NCI-H226 (cell line): Measurements from ENCODE around the gene DNAH8.
"Not testable (repeated sequence)": the region's sequence is repeated elsewhere in the genome, so short reads cannot be mapped to it uniquely, and the experiment has no call there.

Source experiments
- DNase-seq: peaks from one replicate; pipeline ENCODE4 v3.0.0-alpha.2; 2015

DNAH8 gene

DNA sequence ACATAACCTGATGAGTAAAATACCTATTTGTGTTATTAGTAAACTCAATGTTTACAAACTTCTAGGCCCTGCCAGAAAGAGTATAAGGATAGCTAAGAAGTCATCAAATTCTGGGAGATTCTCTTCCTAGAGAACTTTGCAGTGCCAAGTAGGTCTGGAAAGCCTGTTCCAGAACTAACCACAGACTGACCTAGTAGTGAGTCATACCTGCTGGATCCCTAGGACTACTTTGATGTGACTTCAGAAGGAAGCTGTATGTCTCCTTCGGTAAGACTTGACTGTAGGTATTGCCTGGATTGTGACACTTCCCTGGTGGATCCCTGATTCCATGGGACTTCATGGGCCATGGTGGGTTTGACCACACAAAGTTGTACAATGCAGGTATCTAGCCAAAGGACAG, 131.7 kb downstream of the DNAH8 start:
- DNase-seq: no peak

DNA sequence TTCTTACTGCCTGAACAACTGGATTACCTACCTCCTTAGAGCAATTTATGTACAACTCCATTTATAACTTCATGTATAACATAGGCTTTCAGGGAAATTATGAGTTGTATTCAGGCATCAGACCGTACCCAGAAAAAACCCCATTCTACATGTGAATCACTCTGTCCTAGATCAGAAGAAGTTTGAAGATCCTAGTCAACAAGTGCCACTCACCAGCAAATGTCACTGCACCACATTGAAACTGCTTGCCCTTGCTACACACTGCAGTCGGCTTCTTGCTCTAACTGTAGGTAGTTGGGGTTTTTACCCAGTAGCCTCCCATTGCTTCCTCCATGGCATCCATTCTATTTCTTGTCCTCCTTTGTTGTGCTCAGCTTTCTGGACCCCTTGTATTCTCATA, 132.4 kb downstream of the DNAH8 start:
- DNase-seq: no peak

DNA sequence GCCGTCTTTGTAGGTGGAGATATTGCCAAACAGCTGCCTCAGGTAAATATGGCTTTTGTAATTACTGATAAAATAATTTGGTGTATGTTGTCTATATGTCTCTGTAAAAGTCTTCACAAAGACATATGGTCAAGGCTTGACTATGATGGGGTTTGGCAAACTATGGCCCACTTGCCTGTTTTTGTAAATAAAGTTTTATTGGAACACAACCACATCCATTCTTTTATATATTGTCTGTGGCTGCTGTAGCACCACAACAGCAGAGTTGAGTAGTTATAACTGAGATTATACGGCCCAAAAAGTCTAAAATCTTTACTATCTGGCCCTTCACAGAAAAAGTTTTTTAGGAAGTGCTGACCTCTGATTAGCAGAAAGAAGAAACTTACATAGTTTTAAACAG, 133.6 kb downstream of the DNAH8 start:
- DNase-seq: no peak

DNA sequence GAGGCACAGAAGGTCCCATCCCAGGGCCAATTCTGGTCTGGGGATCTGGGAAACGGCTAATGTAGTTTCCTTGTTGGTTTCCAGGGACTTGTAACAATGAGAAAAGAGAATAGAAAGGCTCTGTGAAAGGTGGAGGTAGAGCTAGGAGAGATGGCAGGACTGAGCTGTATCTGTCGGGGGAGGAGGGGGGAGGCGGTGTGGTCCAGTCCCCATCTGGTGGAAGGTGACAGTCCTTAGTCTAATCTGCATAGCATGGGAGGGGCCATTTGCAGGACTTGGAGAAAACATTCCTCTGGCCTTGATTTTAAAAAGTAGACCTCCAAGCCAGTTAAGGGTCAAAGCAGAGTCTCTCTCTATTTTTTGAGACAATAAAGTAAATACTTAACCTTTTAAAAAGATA, 137.1 kb downstream of the DNAH8 start:
- DNase-seq: no peak

DNA sequence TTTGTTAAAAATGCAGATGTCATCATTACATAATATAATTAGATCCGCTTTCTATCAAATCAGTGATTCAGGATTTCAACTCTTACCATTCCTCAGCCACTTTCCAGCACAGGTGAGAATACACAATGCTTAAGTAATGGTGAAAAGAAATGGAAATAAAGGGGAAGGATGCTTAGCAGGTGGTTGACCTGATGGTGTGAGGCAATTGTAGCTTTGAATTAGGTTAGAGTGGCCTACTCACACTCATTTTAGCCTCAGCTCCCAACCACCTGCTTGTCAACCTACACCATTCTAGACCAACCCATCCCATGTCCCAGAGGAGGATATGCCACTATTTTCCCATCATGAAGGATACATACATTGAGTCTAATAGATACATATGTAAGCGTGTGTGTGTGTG, 138.1 kb downstream of the DNAH8 start:
- no peak for DNase-seq

DNA sequence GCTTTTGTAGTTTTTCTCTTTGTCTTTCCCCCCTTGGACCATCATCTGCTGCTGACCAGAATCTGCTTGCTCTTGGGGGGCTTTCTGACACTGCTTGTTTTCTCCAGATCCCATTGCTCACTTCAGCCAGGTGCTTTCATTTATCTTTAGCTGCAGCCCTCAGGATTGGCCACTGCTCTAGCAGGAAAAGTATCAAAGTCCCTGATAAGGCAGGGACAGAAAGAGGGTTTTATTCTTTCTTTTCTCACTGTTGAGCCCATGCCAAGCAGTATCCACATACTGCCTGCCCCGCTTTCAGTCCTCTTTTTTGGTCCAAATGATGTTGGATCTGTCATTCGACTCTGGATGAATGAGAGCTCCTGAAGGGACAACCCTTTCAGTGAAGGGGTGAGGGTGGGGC, 141.4 kb downstream of the DNAH8 start:
- DNase-seq: no peak

DNA sequence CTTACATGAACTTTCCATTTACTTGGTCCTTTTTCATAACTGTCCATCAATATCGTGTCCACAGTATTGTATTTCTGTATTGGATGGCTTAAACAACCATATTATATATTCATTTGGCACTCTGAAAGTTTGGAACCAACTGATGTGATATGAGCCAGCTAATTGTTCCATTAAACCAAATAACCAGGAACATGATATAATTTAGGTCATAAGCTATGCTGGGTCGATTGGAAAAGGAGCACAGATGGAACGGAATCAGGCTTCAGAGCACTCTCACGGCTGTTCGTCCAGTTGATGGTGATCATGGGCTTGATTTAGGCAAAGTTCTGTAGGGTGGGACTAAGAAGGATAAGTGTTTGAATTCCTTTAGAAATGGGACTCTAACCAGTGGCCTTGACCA, 142.7 kb downstream of the DNAH8 start:
- DNase-seq: no peak

DNA sequence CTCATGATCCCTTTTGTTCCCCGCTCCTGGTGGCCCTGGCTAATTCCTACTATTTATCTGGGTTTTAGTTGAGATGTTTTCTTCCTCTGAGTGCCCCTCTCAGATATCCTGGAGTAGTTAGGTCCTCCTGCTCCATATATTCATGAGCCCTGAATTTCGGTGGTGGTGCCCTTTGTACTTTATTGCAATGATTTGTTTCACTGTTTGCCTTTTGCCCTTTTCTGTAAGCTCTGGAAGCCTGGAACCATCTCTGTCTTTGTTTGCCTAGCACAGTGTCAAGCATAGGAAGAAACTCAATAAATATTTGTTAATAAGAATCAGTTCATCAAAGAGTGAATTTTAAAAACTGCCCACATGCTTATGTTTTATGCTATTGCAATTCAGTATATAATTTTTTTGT, 144.9 kb downstream of the DNAH8 start:
- DNase-seq: no peak

DNA sequence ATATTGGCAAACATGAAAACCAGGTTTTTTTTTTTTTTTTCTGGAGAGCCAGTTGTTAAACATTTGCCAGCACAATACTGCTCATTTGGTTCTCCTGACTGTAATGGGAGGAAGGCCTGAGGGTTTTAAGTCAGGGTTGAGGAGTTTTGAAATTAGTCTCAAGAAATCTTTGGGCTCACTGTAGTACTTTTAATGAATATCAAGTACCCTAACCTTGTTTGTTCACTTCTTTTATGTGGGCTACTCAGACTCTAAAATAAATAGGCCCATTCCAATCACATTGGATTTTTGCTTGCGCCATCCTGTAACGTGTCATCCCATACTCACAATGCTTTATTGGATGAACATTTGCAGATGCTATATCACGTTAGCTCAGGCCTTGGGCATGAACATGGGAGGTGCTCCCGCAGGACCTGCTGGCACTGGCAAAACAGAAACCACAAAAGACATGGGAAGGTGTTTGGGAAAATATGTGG, 146.9 kb downstream of the DNAH8 start:
- DNase-seq: no peak

DNA sequence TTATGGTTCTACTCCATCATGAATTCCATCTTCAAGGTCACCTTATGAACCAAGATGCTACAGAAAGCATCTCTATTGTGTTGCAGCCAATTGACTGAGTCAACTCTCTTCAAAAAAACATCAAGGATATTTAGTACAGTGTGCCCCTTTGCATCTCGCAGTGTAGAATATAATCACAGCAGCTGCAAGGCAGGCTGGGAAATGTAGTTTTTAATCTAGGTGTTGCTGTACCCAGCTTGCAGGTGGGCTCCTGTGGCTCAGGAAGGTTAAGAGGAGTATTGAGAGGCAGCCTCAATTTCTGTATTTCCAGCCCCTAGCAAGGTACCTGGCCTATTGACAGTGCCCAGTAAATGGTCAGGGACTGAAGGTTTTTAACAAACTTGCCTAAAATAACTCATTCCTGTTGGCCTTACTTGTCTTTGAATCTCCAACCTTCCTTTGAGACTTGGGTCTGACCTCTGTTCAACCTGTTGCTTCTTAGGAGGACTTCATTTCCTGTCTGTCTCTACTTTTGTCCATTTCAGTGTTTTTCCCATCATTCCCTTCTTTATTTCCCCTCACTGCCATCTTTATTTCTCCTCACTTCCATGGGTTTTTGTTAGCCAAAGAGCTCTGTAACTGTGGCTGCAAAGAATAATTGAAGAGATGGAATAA, 150.5 kb downstream of the DNAH8 start:
- DNase-seq: no peak

DNA sequence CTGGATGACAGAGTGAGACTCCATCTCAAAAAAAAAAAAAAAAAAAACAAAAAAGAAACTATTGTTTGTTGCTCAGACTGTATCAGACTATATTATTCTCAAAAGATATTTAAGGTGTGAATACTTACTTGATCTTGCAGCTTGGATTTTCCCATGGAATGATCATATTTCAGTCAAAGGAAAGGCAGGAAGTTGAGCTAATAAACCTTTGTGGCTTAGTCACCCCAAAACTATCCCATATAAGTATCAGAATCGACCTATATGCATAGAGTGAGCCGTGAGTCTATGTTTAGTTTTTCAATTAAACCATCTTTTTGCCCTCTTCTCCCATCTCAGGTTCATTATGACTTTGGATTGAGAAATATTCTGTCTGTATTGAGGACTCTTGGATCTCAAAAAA, 152.6 kb downstream of the DNAH8 start:
- DNase-seq: no peak

DNA sequence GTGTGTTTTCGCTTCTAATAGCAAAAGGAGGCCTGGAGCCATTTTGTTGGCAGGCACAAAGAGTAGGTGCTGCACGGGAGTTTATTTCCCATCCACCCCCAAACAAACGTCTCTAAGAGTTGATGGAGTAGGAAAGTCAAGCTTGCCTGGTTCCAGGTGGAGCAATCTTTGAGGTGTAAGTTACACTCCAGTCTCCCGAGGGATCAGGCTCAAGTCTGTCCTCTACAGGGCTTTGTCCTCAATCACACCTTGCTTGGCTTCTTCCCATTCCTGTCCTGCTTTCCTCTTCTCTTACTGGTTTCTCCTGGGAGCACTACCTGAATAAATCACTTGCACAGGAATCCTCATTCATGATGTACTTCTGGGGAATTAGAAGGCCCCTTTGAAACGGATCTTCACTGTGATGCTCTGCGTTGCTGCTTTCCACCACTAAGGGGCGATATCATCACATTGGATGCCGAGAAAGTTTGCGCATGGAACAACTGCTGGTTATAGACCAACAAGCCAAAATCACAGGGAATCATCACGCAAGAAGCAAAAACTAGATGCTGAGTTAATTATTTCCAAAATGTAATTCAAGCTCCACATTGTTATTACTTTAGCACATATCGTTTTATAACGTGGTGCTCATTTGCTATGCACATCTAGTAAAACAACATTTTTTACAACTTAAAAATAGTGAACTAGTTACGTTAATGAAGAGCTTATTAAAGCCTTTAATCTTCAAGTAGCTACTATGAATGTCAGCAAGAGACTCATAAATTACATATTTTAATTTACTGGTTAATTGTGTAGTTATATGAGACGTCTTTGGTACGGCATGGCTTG, 156.8 kb downstream of the DNAH8 start:
- DNase-seq: peak; percentile 3

DNA sequence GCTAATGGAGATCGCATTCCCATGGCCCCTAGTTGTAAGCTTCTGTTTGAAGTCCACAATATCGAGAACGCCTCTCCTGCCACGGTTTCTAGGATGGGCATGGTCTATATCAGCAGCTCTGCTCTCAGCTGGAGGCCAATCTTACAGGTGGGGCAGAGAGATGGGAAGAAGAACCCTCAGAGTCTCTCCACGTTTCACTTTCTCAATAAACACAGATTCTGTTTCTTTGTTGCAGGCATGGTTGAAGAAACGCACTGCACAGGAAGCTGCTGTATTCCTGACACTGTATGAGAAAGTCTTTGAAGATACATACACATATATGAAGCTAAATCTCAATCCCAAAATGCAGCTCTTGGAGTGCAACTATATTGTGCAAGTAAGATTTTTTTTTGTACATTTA, 157.9 kb downstream of the DNAH8 start:
- DNase-seq: no peak

DNA sequence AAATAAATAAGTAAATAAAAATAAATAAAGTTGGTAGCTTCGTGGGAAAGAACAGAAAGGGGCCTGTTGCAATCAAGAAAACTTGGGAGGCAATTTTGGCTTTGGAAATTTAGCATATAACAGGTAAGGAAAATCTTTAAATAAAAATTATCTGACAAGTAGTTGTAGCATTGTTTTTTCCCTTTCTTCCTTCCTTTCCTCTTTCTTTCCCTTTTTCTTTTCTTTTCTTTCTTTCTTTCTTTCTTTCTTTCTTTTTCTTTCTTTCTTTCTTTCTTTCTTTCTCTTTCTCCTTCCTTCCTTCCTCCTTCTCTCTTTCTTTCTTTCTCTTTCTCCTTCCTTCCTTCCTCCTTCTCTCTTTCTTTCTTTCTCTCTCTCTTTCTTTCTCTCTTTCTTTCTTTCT, 158.7 kb downstream of the DNAH8 start:
- DNase-seq: not testable (repeated sequence)

DNA sequence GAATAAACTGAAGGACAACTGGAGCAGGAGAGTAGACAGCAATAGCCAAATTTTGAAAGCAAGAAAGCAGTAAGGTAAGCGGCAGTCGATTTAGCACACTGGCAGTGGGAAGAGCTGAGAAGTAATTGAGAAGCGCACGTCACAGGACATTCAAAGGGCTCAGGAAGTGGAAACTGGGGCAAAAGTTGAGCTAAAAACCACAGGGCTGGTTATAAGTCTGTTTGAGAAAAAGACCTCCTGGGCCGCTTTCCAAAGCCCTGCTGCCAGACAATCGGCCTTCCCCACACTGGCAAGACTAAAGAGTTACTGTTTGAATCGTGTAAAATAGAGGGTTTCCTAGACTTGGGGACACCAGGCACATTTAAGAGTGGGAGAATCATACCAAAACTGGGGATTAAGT, 161.4 kb downstream of the DNAH8 start:
- no peak for DNase-seq

DNA sequence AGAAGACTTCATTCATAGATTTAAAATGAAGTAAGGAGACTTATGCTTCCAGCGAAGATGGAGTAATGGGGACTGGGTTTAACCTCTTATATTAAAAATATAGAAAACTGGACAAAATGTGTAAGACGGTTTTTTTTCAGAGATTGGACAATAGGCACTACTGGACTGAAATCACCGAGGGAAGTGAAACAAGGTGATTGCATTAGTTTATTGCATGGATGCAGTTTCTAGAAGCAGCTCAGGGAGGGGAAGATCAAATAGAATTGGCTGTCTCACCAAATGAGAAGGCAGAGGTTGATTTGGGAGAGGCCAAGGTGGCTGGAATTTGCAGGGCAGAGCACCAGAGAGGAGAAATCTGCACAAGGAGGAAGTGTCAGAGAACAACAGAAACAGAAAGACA, 162.6 kb downstream of the DNAH8 start:
- DNase-seq: no peak

DNA sequence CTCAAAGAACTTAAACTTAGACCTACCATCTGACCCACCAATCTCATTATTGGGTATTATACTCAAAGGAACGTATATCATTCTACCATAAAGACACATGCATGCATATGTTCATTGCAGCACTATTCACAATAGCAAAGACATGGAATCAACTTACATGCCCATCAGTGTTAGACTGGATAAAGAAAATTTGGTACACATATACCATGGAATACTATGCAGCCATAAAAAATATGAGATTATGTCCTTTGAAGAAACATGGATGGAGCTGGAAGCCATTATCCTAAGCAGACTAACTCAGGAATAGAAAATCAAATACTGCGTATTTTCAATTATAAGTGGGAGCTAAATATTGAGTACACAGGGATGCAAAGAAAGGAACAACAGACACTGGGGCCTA, 167.0 kb downstream of the DNAH8 start:
- DNase-seq: no peak

DNA sequence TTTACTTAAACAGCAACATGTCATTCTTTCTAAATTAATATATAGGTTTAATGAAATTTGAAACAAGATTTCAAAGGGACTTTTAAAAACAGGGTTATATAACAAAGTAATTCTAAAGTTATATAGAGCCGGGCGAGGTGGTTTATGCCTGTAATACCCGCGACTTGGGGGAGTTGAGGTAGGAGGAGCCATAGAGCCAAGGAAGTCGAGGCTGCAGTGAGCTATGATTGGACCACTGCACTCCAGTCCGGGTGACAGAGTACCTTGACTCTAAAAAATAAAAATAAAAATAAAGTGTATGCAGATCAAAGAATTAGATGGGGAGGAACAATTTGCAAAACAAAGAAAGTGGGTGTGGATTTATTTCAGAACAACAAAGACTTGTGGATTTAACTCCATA, 182.4 kb downstream of the DNAH8 start:
- DNase-seq: no peak

DNA sequence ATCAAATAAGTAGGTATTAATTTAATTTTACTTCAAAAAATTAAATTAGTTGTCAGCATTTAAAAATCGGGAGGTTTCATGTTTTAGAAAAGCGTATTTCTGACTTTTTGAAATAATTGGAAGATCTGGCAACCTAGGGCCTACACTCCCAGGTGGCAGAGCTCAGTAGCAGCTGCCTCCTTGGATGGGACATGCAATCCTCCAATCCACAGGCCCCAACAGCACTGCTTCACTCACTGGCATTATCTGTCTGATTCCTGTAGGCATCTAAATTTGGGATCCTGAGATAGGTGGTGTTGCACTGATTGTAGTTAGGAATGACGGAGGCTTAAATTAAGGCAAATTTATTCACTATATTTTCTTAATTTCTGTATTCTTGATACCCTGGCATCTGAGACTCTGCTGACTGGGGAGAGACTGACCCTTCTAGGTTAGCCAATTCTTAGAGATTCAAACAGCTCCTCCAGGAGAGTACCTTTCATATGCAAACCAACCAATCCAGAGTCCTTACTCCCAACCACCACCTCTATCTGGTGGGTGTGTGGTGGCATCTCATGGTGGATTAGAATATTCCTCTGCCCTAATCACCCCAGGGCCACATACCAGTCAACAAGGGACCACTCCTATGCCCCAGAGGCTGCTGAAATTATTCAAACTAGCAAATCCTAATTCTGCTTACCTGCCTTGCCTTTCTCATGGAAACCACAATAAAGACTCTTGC, 186.9 kb downstream of the DNAH8 start:
- no peak for DNase-seq

DNA sequence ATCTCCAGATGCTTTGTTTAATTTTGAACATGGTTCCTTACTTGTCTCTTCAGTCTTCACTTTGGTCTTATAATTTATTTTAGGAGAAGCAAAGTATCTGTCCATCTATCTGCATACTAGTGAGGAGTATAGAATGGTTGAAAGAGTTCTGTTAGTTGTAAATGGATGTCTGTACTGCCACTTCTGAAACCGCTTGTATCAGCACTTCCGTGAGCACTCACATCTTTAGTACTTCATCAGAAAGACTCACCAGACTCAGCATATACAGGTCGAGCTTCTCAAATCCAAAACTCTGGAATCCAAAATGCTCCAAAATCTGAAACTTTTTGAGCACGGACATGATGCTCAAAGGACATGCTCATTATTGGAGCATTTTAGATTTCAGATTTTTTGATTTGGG, 191.5 kb downstream of the DNAH8 start:
- DNase-seq: no peak

DNA sequence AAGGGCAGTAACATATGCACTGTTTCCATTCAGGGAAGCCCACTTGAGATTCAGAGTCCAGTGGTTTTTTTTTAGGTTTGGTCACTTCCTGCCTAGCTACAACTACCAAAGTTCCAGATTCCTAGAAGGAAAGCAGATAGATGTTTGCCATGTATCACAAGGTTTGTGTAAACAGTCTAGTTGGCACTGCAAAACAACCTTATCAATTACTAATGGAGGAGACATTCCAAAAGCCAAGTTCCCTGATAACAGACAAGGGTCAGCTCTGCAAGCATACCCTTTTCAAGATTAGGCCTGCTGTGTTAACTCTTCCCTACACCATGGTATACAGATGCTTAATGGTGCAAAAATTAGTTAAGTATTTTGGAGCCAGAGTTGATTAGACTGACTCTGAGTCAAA, 192.2 kb downstream of the DNAH8 start:
- DNase-seq: no peak

DNA sequence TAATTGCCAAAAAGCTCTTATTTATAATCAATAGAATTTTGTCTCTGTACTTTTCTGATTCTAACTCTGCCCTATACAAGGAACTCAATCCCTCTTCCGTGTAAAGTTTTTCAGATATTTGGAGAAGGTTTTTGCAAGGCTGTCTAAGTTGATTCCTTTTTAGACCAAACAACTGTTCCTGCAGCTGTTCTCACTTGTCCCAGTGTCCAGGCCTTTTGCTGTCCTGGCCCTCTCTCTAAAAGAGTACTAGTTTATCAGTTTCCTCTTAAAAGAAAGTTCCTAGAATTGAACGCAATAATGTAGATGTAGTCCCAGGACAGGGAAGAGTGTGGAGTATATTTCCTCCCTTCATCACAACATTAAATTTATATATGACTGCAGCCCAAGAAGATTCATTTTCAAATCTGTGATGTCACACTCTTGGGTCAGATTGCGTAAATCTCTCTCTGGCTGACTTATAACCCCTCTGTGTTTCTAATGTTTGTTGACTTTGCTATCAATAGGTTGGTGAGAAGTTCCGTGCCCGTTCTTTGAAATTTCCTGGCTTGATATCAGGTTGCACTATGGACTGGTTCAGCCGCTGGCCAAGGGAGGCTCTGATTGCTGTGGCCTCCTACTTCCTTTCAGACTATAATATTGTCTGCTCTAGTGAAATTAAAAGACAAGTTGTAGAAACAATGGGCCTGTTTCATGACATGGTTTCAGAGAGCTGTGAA, 194.1 kb downstream of the DNAH8 start:
- no peak for DNase-seq

DNA sequence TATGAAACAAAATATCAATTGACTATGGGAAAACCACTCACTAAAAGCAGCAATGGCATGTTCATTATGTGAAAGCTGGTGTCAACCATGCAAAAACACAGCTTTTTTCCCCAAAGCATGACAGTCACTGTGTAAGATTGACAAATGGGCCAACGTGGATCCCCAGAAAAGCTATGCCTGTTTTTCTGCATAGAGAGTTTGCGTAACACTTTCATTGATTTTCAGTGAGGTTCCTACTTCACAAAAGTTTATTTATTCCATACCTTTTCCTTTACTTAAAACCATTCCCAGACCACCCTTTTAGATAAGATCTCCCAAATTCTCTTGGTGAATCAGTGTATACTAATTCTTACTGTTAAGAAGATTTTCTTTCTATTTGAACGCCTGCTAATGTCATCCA, 195.1 kb downstream of the DNAH8 start:
- no peak for DNase-seq
